22Rv1 (cell line): ENCODE results near the gene ARHGAP25.

Experiments
- ZFX ChIP-seq: fragments of 450-650 bp; IDR thresholded peaks from 2 replicates; pipeline ENCODE4 v1.6.1; 2017; ENCODE audit warnings: antibody characterized with exemption, borderline replicate concordance
- TF ChIP-seq, protein P1 (sequence below): fragments of 450-650 bp; IDR thresholded peaks from 2 replicates; pipeline ENCODE4 v1.5.1; 2017; ENCODE audit warnings: mild to moderate bottlenecking

DNA sequence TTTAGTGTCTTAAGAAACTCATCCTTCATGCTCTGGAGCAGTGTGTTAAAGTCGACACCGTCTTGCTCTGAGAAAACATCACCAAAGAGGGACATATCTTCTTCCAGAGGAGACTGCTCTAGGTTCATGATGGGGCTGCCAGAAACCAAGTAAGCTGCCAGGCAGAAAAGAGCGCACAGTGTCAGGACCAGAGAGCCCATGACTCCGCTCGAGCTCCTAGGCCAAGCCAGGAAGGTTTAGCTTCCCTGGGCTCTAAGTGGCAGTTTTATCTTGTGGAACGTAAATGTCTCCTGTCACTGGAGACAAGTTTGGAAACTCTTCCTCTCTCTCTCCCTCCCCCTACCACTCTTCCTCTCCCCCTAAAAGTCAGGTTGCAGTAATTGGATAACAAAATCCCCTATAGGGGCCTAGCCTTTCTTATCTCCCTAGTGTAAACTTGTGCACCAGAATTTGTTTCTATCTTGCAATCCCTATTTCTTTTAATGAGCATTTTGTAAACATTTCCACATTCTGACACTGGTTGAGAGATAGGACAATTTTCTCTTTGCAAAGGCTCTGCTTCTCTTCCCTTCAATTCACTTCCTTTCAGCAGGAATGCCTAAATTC lies 136.7 kb downstream of the ARHGAP25 start, which contains the start of gene BMP10:
- TF ChIP-seq, protein P1, sequence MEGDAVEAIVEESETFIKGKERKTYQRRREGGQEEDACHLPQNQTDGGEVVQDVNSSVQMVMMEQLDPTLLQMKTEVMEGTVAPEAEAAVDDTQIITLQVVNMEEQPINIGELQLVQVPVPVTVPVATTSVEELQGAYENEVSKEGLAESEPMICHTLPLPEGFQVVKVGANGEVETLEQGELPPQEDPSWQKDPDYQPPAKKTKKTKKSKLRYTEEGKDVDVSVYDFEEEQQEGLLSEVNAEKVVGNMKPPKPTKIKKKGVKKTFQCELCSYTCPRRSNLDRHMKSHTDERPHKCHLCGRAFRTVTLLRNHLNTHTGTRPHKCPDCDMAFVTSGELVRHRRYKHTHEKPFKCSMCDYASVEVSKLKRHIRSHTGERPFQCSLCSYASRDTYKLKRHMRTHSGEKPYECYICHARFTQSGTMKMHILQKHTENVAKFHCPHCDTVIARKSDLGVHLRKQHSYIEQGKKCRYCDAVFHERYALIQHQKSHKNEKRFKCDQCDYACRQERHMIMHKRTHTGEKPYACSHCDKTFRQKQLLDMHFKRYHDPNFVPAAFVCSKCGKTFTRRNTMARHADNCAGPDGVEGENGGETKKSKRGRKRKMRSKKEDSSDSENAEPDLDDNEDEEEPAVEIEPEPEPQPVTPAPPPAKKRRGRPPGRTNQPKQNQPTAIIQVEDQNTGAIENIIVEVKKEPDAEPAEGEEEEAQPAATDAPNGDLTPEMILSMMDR: no peak
- no peak for TF ChIP-seq ZFX
